Effector CD8-positive, alpha-beta T cell (primary cell): ENCODE measurements around the gene RESP18.
"Not testable (repeated sequence)": the region's sequence is repeated elsewhere in the genome, so short reads cannot be mapped to it uniquely, and the experiment has no call there.

Experiments used
- DNase-seq: peaks from one replicate; lab custom pipeline; 2025; lab: John Stamatoyannopoulos, UW

RESP18 gene

DNA sequence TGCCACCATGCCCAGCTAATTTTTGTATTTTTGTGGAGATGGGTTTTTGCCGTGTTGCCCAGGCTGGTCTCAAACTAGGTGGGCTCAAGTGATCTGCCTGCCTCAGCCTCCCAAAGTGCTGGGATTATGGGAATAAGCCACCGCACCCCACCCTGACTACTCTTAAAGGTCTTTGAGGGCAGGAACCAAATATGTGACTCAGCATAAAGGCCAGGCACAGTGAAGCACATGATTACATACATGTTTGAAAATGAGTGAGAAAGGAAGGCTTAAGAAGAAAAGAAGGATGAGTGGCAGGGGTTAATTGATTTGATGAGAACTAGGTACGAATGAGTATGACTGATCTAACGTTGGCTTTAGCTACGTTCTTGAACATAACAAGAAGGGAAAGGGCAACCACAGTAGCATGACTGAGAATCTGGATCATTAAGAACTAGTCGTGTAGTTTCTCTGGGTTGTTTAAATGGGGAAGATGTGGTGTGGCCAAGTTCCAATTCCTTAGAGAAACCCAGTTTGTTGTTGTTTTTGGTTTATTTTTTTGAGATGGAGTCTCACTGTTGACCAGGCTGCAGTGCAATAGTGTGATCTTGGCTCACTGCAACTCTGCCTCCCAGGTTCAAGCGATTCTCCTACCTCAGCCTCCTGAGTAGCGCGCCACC is 6.8 kb downstream of the RESP18 start:
- no peak for DNase-seq

- no peak for DNase-seq
Measured at GRCh38 chr2:219325136-219325535, 7.4 kb downstream of the RESP18 start.

- DNase-seq: no peak
Measured at GRCh38 chr2:219323434-219323833, 9.1 kb downstream of the RESP18 start.

DNA sequence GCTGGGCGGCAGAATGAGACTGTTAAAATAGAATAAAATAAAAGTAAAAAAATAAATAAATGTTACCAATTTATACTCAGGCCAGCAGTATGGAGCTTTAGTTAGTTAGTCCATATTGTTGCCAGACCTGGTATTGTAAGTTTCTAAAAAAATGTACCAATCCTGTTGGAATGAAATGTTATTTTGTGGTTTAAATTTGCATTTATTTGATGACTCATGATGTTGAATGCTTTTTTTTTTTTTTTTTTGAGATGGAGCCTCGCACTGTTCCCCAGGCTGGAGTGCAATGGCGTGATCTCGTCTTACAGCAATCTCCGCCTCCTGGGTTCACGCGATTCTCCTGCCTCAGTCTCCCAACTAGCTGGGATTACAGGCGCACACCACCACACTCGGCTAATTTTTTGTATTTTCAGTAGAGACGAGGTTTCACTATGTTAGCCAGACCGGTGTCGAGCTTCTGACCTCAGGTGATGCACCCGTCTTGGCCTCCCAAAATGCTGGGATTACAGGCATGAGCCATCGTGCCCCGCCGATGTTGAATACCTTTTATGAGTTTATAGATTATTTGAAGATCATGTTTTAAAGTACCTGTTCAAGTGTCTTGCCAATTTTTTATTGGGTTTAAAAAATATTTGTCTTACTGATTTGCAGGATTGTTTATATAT is 17.6 kb downstream of the RESP18 start:
- DNase-seq: no peak

- DNase-seq: not testable (repeated sequence)
Measured at GRCh38 chr2:219312683-219313263, 19.8 kb downstream of the RESP18 start.

- no peak for DNase-seq
Measured at GRCh38 chr2:219309278-219309677, 23.3 kb downstream of the RESP18 start, which contains the start of gene PTPRN. PTPRN (minus strand) TSS chr2:219309401; CDS start chr2:219309332, 69 bp downstream.

- peak; percentile 54 for DNase-seq
Measured at GRCh38 chr2:219308142-219309101, 24.1 kb downstream of the RESP18 start.

DNA sequence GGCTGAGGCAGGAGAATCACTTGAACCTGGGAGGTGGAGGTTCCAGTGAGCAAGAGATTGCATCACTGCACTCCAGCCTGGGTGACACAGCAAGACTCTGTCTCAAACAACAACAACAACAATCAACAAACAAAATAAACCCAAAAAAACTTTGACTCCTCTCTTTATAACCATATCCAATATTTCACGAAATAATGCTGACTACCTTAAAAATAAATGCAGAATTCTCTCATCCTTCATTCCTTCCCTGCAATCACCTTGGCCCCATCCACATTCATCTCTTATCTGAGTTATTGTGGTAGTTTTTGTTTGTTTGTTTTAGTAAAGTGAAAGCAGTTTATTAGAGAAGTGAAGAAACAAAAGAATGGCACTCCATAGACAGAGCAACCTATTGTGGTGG is 26.5 kb downstream of the RESP18 start:
- DNase-seq: no peak

DNA sequence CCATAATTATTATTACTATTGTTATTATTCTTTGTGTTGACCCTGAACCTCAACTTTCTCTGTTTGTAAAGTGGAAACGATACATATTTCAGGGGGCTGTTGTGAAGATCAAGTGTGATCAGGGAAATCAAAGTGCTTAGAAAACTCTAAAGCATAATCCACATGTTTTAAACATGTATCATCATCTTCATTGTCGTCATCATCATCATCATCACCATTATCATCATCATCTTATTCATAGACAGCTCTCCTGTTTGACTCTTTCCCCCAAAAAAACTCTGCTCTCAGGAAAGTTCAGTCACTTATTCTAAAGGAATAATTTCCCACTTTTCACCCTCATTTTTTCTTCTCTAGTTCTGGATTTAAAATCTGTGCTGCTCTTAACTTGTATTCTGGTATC is 28.3 kb downstream of the RESP18 start:
- no peak for DNase-seq

DNA sequence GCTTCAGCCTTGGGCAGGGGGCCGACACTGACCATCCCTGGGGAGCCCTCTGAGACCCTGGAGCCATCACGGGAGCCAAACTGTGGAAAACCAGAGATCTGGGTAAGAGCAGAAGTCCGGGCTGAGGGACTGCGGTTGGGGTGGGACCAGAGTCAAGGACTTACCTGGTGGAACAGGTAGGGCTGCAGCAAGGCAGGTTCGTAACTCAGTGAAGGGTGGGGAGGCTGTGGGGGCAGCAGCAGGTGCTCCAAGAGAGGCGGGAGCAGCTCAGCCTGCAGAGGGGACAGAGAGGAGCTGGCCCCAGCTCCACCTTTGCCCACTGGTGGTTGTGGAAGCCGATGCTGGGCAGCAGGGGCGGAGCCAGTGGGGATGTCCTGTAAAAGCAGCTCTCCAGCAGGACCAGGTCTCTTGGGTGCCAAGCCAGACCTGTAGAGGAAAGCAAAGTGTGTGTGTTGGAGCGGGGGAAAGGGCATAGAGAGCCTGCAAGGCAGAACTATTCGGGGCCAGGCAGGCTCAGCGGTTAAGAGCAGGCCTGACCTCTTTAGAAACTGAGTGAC is 30.1 kb downstream of the RESP18 start:
- DNase-seq: no peak

GRCh38 chr2:219300022-219300421 is 32.5 kb downstream of the RESP18 start:
- DNase-seq: no peak

DNA sequence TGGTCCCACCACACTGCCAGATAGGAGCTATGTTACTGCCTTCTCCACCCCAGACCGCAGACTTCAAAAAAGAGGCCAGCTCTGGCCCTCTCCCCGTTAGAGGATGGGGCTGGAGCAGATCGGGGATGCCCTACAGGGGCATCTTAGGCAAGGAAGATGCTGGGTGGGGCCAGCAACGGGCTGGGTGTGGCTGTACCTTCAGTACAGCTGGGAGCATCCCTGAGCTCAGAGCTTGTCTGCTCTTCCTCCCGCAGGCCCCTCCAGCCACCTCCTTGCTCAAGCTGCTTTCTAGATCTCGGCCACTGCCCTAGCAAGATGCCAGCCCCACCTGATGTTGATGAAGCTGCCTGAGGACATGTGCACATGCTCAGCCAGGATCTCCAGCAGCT is 33.2 kb downstream of the RESP18 start:
- no peak for DNase-seq

DNA sequence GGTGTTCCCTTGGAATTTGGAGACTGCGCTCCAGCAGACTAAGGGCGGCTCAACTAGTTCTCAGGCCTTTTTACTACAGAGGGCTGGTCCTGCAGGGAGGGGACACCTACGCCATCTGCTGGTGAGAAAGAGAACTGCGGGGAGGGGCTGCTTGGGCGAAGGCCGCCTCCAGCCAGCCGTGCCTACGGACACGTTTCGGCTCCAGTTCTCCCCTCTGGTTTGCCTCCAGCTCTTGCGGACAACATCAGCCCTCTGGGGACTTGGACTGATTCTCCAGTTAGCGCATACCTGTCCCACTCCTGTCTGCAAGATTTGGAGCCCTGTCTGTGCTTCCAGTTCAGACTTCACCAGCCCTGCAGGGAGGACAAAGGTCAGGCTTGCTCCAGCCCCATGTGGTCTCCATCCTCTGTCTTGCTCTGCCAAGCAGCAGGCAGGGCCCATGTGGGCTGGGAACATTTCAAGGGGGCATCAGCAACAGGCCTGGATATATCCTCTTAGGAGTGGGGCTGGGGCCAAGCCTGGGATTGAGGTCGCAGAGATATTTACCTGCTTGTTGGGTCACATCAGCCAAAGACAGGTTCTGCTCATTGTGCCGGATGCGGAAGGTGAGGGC is 33.7 kb downstream of the RESP18 start:
- peak; percentile 76 for DNase-seq

GRCh38 chr2:219297766-219298456 is 34.6 kb downstream of the RESP18 start:
- DNase-seq: no peak

- no peak for DNase-seq
Measured at GRCh38 chr2:219296631-219297391, 35.7 kb downstream of the RESP18 start.

DNA sequence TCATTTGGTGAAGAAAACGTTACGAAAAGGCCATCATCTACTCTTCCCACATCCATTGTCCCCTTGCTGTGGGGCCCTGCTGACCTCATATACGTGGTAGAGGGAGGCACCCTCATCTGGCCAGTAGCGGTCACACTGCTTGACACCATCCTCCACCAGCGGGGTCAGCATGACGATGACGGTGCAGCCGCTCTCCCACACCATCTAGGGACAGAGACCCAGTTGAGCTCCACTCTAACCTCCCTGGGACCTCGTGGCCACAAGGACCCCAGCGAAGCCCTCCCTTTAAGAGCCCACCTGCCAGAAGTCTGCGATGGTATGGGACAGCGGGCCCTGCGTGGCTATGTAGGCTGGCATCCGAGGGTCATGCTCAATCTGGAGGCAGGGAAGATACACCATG is 36.4 kb downstream of the RESP18 start:
- DNase-seq: no peak

DNA sequence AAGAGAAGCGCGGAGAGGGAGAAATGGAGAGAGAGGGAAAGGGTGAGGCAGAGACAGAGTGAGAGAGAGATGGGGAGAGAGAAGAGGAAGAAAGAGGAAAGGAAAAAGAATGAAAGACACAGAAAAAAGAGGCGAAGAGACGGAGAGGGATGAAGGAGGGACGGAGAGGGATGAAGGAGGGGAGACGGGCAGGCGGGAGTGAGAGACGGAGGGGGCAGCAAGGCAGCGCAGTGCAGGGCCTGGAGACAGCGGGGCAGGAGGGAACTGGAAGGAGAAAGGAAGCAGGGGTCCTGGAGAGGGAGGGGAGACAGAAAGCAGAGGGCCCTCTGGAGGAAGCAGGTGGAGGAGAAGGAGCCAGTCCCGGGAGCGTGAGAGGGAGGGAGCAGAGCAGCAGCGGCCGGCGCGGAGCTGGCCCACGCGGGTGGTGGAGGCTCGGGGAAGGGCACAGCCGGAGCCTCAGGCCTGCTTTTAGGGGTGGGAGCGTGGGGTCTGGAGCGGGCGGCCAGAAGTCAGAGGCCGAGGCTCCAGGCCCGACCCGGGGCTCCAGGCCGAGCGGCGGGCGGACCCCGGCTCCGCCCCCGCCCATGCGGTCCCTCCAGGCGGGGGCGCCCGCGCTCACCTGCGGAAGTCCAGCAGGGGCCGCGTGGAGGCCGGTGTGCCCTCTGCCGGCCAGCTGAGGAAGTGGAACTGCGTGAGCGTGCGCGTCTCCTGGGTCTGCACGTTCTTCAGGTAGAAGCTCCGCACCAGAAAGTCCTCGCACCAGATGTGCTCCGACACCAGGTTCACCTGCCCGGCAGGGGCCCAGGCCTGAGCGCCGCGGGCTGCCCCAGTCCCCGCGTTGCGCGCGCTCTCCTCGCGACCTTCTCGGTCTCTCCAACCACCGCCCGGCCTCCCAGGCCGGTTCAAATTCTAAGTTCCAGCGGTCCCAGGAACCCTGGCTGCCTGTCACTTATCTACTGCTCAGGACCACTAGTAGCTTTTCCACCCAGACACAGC is 37.9 kb downstream of the RESP18 start:
- DNase-seq: peak; percentile 77

DNA sequence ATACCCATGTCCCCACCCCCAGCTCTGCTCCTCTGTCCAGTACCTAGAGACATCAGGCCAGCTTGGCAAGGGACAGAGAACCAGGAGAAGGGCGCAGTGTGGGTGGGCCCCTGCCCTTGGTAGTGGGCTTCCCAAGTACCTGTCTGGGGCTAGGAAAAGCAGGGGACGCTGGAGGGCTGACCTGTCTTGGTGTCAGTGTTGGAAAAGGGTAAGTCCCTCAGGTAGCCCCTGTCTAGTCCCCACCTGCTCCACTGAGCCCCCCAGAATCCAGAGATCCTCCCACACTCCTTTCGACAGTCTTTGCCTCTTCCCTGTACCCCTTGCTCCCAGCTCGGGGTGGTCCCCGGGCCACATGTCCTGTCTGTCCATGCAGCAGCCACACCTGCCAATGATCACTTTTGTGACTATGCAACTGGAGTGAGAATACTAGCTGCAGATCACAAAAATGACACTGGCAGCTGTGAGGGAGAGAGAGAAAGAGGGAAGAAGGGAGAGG is 38.8 kb downstream of the RESP18 start:
- no peak for DNase-seq

DNA sequence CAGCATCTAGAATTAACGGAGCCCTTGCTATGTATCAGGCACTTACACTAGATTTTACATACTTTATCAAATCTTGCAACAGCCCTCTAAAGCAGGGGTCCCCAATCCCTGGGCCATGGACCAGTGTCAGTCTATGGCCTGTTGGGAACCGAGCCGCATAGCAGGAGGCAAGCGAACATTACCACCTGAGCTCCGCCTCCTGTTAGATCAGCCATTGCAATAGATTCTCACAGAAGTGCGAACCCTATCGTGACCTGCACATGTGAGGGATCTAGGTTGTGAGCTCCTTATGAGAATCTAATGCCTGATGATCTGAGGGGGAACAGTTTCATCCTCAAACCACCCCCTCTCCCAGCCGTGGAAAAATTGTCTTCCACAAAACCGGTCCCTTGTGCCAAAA is 39.9 kb downstream of the RESP18 start:
- no peak for DNase-seq
